Stimulated activated CD4-positive, alpha-beta T cell treated with anti-CD3 and anti-CD28 coated beads, TNF-alpha, amount 100 ng/mL, for 24 hours (primary cell): Measurements from ENCODE around the gene C10orf67.
A peak's percentile ranks its signal among the peaks of the same experiment; 100 is the strongest.
"Not testable (repeated sequence)": the region's sequence is repeated elsewhere in the genome, so short reads cannot be mapped to it uniquely, and the experiment has no call there.

ENCODE experiments used
- DNase-seq, 3 experiments: peaks; one replicate each; pipeline ENCODE4 v3.0.0-alpha.2; 2020; ENCODE audit warnings: low read depth in 3 of 3

Gene C10orf67

GRCh38 chr10:23326544-23327307, 17.9 kb downstream of the C10orf67 start:
- no peak for DNase-seq

- no peak for DNase-seq
Observed at GRCh38 chr10:23325132-23325531, 19.5 kb downstream of the C10orf67 start.

GRCh38 chr10:23324351-23324750, 20.2 kb downstream of the C10orf67 start:
- no peak for DNase-seq

GRCh38 chr10:23322082-23322481, 22.5 kb downstream of the C10orf67 start:
- no peak for DNase-seq

GRCh38 chr10:23319835-23320234, 24.8 kb downstream of the C10orf67 start:
- DNase-seq: no peak

GRCh38 chr10:23318359-23318758, 26.2 kb downstream of the C10orf67 start:
- no peak for DNase-seq

GRCh38 chr10:23317416-23317815, 27.2 kb downstream of the C10orf67 start:
- no peak for DNase-seq

GRCh38 chr10:23316406-23316805, 28.2 kb downstream of the C10orf67 start:
- no peak for DNase-seq

GRCh38 chr10:23315966-23316365, 28.6 kb downstream of the C10orf67 start:
- no peak for DNase-seq

GRCh38 chr10:23314835-23315239, 29.8 kb downstream of the C10orf67 start:
- peak in 1 of 3 experiments; percentile 61 for DNase-seq

- DNase-seq: no peak
Observed at GRCh38 chr10:23311034-23311433, 33.6 kb downstream of the C10orf67 start.

- DNase-seq: no peak
Observed at GRCh38 chr10:23310404-23310803, 34.2 kb downstream of the C10orf67 start.

GRCh38 chr10:23299961-23300360, 44.6 kb downstream of the C10orf67 start:
- DNase-seq: not testable (repeated sequence)

- no peak for DNase-seq
Observed at GRCh38 chr10:23294638-23295247, 49.9 kb downstream of the C10orf67 start.

GRCh38 chr10:23293973-23294590, 50.5 kb downstream of the C10orf67 start:
- no peak for DNase-seq

GRCh38 chr10:23293145-23293724, 51.4 kb downstream of the C10orf67 start:
- peak in 2 of 3 experiments; percentile 9 to 19 for DNase-seq

GRCh38 chr10:23291551-23292334, 52.9 kb downstream of the C10orf67 start:
- DNase-seq: no peak

- DNase-seq: no peak
Observed at GRCh38 chr10:23284674-23285335, 59.8 kb downstream of the C10orf67 start.

GRCh38 chr10:23284155-23284554, 60.4 kb downstream of the C10orf67 start:
- no peak for DNase-seq

GRCh38 chr10:23283680-23284079, 60.9 kb downstream of the C10orf67 start:
- DNase-seq: no peak

- no peak for DNase-seq
Observed at GRCh38 chr10:23281044-23281433, 63.6 kb downstream of the C10orf67 start.
